ENCODE data around the gene NR2C2AP.

DNA sequence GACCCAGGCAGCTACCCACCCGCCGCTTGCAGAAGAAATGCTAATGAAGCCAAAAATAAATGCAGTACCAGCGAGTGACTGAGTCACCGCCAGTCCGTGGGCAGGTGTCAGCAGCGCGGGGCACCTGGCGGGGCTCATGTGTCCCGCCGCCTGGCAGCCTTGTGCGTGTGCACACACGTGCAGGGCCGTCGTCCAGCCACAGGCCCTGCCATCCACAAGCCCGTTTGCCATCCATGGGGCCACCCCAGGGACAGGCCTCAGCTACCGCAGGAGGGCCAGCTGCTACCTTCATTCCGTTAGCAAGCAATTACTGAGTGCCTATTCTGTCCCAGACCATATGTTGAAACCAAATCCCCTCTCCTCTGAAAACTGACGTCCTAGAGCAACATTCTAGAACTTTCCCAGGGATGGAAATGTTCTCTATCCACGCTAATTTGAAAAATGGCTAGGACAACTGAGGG lies 29.1 kb upstream of the NR2C2AP start:
- TF ChIP-seq, protein P1, sequence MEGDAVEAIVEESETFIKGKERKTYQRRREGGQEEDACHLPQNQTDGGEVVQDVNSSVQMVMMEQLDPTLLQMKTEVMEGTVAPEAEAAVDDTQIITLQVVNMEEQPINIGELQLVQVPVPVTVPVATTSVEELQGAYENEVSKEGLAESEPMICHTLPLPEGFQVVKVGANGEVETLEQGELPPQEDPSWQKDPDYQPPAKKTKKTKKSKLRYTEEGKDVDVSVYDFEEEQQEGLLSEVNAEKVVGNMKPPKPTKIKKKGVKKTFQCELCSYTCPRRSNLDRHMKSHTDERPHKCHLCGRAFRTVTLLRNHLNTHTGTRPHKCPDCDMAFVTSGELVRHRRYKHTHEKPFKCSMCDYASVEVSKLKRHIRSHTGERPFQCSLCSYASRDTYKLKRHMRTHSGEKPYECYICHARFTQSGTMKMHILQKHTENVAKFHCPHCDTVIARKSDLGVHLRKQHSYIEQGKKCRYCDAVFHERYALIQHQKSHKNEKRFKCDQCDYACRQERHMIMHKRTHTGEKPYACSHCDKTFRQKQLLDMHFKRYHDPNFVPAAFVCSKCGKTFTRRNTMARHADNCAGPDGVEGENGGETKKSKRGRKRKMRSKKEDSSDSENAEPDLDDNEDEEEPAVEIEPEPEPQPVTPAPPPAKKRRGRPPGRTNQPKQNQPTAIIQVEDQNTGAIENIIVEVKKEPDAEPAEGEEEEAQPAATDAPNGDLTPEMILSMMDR (IDR thresholded peaks at IDR 0.05): no peak
- TF ChIP-seq POLR2A (IDR thresholded peaks at IDR 0.05): no peak

All from vagina (tissue), 2 donors.